HepG2 (cell line): ENCODE results near the gene ZNF548. TPM values are rescaled to one million over a fixed set of nuclear protein-coding genes. Genes with fewer than 3 reads are reported as not detected.

Experiments used
- ATM ChIP-seq: fragments of 450-650 bp; IDR thresholded peaks from 2 replicates; pipeline ENCODE4 v1.7.1; 2017; ENCODE audit warnings: mild to moderate bottlenecking, borderline replicate concordance
- CEBPB ChIP-seq: IDR thresholded peaks from 2 replicates; pipeline ENCODE4 v1.6.1; 2011; ENCODE audit warnings: low read depth, low read length, improper control_type of control experiment, borderline replicate concordance
- FIP1L1 ChIP-seq: fragments of 200-400 bp; formaldehyde crosslinking; IDR thresholded peaks from 2 replicates; pipeline ENCODE4 v1.6.1; 2018; ENCODE audit warnings: low read depth, mild to moderate bottlenecking, low read length, moderate library complexity, borderline replicate concordance; ENCODE audit not compliant: insufficient read depth
- HMGXB4 ChIP-seq, 2 experiments: sonication (generic) in 1 of 2; formaldehyde crosslinking in 1 of 2; IDR thresholded peaks; 2 replicates each; pipeline versions ENCODE4 v1.4.0 to v1.6.1; 2018 to 2020; ENCODE audit warnings: missing genetic modification reagents in 2 of 2, borderline replicate concordance in 1 of 2, low read depth in 1 of 2, mild to moderate bottlenecking in 1 of 2, missing biosample characterization in 1 of 2
- IRF2 ChIP-seq: IDR thresholded peaks from 2 replicates; pipeline ENCODE4 v1.6.1; 2018; ENCODE audit warnings: missing genetic modification reagents, missing compliant biosample characterization
- KMT2A ChIP-seq: sonication (generic); formaldehyde crosslinking; IDR thresholded peaks from 2 replicates; pipeline ENCODE4 v1.4.0; 2020; ENCODE audit warnings: missing genetic modification reagents
- SP1 ChIP-seq, 2 experiments: fragments of 450-650 bp in 1 of 2; sonication (generic) in 1 of 2; formaldehyde crosslinking in 1 of 2; IDR thresholded peaks; 2 replicates each; pipeline versions ENCODE4 v1.4.0 to v1.6.1; 2016 to 2020; ENCODE audit warnings: missing genetic modification reagents in 1 of 2
- SP140L ChIP-seq: sonication (generic); formaldehyde crosslinking; IDR thresholded peaks from 2 replicates; pipeline ENCODE4 v1.4.0; 2020; ENCODE audit warnings: missing genetic modification reagents, borderline replicate concordance
- UBTF ChIP-seq: sonication (generic); formaldehyde crosslinking; IDR thresholded peaks from 2 replicates; pipeline ENCODE4 v1.4.0; 2020; ENCODE audit warnings: mild to moderate bottlenecking, missing genetic modification reagents
- YEATS2 ChIP-seq: sonication (generic); formaldehyde crosslinking; IDR thresholded peaks from 2 replicates; pipeline ENCODE4 v1.4.0; 2020; ENCODE audit warnings: missing genetic modification reagents, borderline replicate concordance
- ZFP36L2 ChIP-seq: sonication (generic); formaldehyde crosslinking; IDR thresholded peaks from 2 replicates; pipeline ENCODE4 v1.4.0; 2020; ENCODE audit warnings: missing genetic modification reagents
- ZIK1 ChIP-seq: sonication (generic); formaldehyde crosslinking; IDR thresholded peaks from 2 replicates; pipeline ENCODE4 v1.5.0; 2020; ENCODE audit warnings: mild to moderate bottlenecking, low read depth, missing genetic modification reagents, borderline replicate concordance
- ZNF614 ChIP-seq: IDR thresholded peaks from 2 replicates; pipeline ENCODE4 v1.6.1; 2018; ENCODE audit warnings: missing biosample characterization, missing genetic modification reagents, inconsistent platforms, borderline replicate concordance
- ZNF768 ChIP-seq: sonication (generic); formaldehyde crosslinking; IDR thresholded peaks from 2 replicates; pipeline ENCODE4 v1.4.0; 2020; ENCODE audit warnings: missing genetic modification reagents
- ZNF782 ChIP-seq: sonication (generic); formaldehyde crosslinking; IDR thresholded peaks from 2 replicates; pipeline ENCODE4 v1.4.0; 2020; ENCODE audit warnings: missing genetic modification reagents, mild to moderate bottlenecking, borderline replicate concordance
- polyA plus RNA-seq, 8 experiments: library from polyadenylated mRNA; depleted of rRNA in 3 of 8; stranded (reverse) in 7 of 8; unstranded in 1 of 8; fragments of >200 nt; fragmentation: Illumina TruSeq in 4 of 8; extraction: Trizol in 4 of 8; gene quantifications; 2 replicates each; pipeline versions ENCODE4 v1.2.1 to v1.2.3, GENCODE V29; 2011 to 2016; ENCODE audit warnings: low read depth in 4 of 8, missing spikeins in 1 of 8, mixed read lengths in 1 of 8; ENCODE audit not compliant: insufficient read depth in 1 of 8
- total RNA-seq, 5 experiments: library from RNA; depleted of rRNA; stranded (reverse); fragments of >200 nt; fragmentation: Illumina TruSeq; extraction: Trizol; gene quantifications; 2 replicates each; pipeline ENCODE4 v1.2.3, GENCODE V29; 2016; ENCODE audit warnings: low read depth in 1 of 5
- TF ChIP-seq, protein P1 (sequence below): sonication (generic); formaldehyde crosslinking; IDR thresholded peaks from 2 replicates; pipeline ENCODE4 v1.4.0; 2020; ENCODE audit warnings: missing genetic modification reagents
- TF ChIP-seq, protein P2 (sequence below): IDR thresholded peaks from 2 replicates; pipeline ENCODE4 v1.6.1; 2018; ENCODE audit warnings: missing genetic modification reagents
- TF ChIP-seq, protein P3 (sequence below): sonication (generic); formaldehyde crosslinking; IDR thresholded peaks from 2 replicates; pipeline ENCODE4 v1.4.0; 2020; ENCODE audit warnings: missing genetic modification reagents

The ZNF548 gene
- total and polyA plus RNA-seq, 2 of the 13 experiments (the other 11 are each of a cell fraction or from before 2014, with no cell fraction given) = 19.6 to 24.9 TPM

DNA sequence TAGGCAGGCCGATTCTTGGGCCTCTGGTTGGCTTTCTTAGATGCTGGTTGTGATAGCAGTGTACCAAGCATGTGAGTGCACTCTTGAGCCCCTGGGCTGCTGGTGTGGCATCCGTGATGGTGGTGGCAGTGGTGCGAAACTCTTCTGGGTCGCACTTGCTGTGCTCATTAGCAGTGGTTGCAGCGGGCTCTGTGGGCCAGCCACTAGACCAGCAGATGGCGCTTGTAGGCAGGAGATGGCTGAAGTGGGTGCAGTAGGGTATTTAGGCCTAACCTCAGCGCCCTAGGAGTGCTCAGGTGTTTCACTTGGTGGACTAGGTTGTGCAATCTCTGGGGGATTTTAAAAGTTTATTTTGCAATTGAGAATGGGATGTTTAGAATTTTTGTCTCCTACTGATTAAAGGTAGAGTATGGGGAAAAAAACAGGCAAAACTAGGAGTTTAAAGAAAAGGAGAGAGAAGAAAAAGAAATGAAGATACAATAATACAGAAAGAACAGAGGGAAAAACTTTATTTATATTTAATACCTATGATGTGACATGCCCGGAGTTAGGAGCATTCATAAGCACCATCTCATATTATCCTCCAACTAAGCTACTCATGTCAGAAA is 17.0 kb downstream of the ZNF548 start (continued):
- TF ChIP-seq, protein P1, sequence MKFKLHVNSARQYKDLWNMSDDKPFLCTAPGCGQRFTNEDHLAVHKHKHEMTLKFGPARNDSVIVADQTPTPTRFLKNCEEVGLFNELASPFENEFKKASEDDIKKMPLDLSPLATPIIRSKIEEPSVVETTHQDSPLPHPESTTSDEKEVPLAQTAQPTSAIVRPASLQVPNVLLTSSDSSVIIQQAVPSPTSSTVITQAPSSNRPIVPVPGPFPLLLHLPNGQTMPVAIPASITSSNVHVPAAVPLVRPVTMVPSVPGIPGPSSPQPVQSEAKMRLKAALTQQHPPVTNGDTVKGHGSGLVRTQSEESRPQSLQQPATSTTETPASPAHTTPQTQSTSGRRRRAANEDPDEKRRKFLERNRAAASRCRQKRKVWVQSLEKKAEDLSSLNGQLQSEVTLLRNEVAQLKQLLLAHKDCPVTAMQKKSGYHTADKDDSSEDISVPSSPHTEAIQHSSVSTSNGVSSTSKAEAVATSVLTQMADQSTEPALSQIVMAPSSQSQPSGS (CRISPR knock-in tag) = peak; percentile 42; the same call in 1 of the 2 replicates
- TF ChIP-seq, protein P2, sequence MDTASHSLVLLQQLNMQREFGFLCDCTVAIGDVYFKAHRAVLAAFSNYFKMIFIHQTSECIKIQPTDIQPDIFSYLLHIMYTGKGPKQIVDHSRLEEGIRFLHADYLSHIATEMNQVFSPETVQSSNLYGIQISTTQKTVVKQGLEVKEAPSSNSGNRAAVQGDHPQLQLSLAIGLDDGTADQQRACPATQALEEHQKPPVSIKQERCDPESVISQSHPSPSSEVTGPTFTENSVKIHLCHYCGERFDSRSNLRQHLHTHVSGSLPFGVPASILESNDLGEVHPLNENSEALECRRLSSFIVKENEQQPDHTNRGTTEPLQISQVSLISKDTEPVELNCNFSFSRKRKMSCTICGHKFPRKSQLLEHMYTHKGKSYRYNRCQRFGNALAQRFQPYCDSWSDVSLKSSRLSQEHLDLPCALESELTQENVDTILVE (CRISPR knock-in tag) = no peak
- TF ChIP-seq HMGXB4 (CRISPR knock-in tag; IDR thresholded peaks at IDR 0.05; ENCODE audit: borderline replicate concordance in 1 of 2, low read depth in 1 of 2) (peak; percentile 59 to 69; a peak in 3 of 4 replicates), ZNF782 (CRISPR knock-in tag) (0 out of 2 replicates have a peak, but pooled peaks have one; percentile 30), ZFP36L2 (CRISPR knock-in tag) (no peak), SP1 (IDR thresholded peaks at IDR 0.05) (no peak), SP1 (CRISPR knock-in tag; IDR thresholded peaks at IDR 0.05) (0 out of 2 replicates have a peak, but pooled peaks have one; percentile 20), ZNF614 (peak; percentile 43; the same call in 1 of the 2 replicates), ZIK1 (CRISPR knock-in tag) (no peak), IRF2 (peak; percentile 80; the same call in 1 of the 2 replicates), KMT2A (CRISPR knock-in tag) (peak; percentile 39; the same call in 1 of the 2 replicates), CEBPB (peak; percentile 84), UBTF (0 out of 2 replicates have a peak, but pooled peaks have one; percentile 16), ZNF768 (CRISPR knock-in tag) (peak; percentile 89), ATM (no peak), YEATS2 (0 out of 2 replicates have a peak, but pooled peaks have one; percentile 18), SP140L (CRISPR knock-in tag) (no peak), FIP1L1 (no peak)
- TF ChIP-seq, protein P3, sequence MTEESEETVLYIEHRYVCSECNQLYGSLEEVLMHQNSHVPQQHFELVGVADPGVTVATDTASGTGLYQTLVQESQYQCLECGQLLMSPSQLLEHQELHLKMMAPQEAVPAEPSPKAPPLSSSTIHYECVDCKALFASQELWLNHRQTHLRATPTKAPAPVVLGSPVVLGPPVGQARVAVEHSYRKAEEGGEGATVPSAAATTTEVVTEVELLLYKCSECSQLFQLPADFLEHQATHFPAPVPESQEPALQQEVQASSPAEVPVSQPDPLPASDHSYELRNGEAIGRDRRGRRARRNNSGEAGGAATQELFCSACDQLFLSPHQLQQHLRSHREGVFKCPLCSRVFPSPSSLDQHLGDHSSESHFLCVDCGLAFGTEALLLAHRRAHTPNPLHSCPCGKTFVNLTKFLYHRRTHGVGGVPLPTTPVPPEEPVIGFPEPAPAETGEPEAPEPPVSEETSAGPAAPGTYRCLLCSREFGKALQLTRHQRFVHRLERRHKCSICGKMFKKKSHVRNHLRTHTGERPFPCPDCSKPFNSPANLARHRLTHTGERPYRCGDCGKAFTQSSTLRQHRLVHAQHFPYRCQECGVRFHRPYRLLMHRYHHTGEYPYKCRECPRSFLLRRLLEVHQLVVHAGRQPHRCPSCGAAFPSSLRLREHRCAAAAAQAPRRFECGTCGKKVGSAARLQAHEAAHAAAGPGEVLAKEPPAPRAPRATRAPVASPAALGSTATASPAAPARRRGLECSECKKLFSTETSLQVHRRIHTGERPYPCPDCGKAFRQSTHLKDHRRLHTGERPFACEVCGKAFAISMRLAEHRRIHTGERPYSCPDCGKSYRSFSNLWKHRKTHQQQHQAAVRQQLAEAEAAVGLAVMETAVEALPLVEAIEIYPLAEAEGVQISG (CRISPR knock-in tag) = 0 out of 2 replicates have a peak, but pooled peaks have one; percentile 51
